Stimulated activated CD8-positive, alpha-beta memory T cell treated with anti-CD3 and anti-CD28 coated beads, Interleukin-15, amount 100 ng/mL, for 4 hours (primary cell): ENCODE results near the gene TRAPPC14.
"Not testable (repeated sequence)": the region's sequence is repeated elsewhere in the genome, so short reads cannot be mapped to it uniquely, and the experiment has no call there.

Source experiments
- DNase-seq, 2 donors: peaks; one replicate each; pipeline ENCODE4 v3.0.0-alpha.2; 2020; ENCODE audit warnings: low read depth in 2 of 2

The TRAPPC14 gene

GRCh38 chr7:100154651-100155491 is 3.7 kb downstream of the TRAPPC14 start:
- DNase-seq: no peak

GRCh38 chr7:100153708-100154535 is 4.6 kb downstream of the TRAPPC14 start:
- no peak for DNase-seq

DNA sequence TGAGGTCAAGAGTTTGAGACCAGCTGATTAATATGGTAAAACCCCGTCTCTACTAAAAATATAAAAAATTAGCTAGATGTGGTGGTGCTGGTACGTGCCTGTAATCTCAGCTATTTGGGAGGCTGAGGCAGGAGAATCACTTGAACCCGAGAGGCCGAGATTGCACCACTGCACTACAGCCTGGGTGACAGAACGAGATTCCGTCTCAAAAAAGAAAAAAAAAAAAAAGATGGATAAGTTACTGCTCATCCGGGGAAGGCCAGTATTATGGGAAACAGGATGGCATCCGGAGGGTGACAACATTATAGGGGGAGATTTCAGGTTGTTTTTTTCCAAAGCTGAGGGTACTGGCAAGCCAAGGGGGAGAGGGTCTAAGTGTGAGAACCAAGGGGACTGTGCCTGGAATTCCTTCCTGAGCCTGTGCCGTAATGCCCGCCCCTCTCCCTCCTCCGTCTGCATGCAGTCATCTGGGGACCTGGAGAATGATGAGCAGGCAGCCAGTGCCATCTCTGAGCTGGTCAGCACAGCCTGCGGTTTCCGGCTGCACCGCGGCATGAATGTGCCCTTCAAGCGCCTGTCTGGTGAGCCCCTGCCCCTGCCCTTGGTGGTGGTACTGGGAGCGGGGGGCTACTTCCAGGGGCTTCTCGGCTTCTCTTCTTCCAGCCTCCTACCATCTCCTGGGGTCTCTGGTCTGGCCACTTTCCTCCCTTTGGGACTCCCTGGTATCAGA is 5.4 kb downstream of the TRAPPC14 start:
- no peak for DNase-seq

GRCh38 chr7:100152404-100152803 is 6.1 kb downstream of the TRAPPC14 start:
- no peak for DNase-seq

DNA sequence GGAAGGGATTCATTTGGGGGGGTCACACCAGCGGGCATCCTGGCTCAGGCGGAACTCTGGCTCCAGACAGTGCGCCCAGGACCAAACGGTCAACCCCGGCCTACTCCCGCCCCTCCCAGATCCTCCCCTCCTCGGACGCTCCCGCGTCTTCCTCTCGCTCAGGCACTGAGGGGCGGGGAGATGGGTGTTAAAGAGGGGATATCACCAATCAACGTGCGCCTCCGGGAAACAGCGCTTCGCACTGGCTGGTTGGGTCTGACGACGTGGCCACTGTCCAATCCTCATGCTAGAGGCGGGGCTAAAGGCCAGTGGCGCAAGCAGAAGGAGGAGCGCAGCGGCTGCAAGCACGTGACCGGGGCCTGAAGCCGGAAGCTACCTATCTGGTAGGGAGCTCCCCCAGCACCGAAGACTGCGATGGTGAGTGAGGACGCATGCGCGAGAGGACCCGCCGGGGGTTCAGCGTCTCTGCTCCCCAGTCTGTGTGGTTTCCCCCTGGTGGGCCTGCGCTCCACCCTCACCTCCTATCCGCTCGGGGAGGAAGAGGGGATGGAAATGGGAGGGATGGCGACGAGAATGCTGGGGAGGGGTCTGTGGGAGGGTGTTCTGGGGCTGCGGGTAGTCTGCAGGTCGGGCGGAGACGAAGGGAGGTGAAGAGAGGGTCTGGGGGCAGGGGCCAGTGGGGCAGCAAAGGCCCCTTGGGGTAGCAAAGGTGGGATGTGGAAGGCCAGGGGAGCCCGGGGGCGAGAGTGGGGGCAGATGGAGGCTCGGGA is 9.8 kb downstream of the TRAPPC14 start, which contains the start of gene LAMTOR4:
Gene LAMTOR4, plus strand, starts transcription at position 360 of the 770 bp plus-strand sequence. Its CDS starts 55 bp downstream, at position 415.
- DNase-seq: peak; percentile 95 to 97

GRCh38 chr7:100148225-100148558 is 10.3 kb downstream of the TRAPPC14 start:
- DNase-seq: no peak

GRCh38 chr7:100147278-100147677 is 11.2 kb downstream of the TRAPPC14 start:
- no peak for DNase-seq

DNA sequence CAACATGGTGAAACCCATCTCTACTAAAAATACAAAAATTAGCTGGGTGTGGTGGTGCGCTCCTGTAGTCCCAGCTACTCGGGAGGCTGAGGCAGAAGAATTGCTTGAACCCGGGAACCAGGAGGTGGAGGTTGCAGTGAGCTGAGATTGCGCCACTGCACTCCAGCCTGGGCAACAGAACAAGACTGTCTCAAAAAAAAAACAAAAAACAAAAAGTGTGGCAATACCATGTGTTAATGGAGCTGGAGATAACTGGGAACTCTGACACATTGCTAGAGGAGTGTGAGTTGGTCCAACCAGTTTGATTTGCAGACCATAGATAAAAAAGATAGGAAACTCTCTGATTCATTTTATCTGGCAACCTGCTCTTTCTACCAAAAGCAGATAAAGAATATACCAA is 12.2 kb downstream of the TRAPPC14 start:
- DNase-seq: not testable (repeated sequence)

DNA sequence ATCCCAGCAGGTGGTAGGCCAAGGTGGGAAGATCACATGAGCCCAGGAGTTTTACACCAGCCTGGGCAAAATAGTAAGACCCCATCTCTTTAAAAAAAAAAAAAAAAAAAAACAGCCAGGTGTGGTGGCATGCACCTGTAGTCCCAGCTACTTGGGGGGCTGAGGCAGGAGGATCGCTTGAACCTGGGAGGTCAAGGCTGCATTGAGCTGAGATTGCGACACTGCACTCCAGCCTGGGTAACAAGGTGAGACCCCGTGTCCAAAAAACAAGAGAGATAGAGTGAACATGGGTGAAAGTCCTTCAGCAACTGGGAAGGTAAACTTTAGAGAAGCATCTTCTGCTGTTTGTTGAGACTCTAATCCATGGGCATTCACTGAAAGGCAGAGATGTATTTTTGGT is 16.1 kb downstream of the TRAPPC14 start:
- DNase-seq: no peak

DNA sequence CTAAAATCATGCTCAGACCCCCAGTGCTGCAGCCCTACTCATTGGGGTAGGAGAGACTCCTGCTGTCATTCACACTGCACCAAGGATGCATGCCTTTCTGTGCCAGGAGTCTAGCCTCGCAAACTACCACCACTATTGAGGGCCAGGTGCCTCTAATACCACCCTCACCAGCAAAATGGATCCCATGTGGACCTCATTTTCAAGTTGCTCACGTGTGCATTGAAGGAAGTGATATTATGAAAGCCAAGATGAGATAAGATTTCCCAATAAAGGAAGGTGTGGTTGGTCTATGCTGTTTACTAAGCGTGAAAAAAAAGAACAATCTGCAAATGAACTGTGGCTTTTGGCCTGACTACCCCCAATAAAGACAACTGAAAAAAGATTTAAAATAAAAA is 17.0 kb downstream of the TRAPPC14 start:
- no peak for DNase-seq

- DNase-seq: no peak
Measured at GRCh38 chr7:100137851-100138760, 20.4 kb downstream of the TRAPPC14 start.

- no peak for DNase-seq
Measured at GRCh38 chr7:100132697-100133151, 25.8 kb downstream of the TRAPPC14 start.

GRCh38 chr7:100132126-100132525 is 26.4 kb downstream of the TRAPPC14 start:
- no peak for DNase-seq

GRCh38 chr7:100130608-100131453 is 27.7 kb downstream of the TRAPPC14 start:
- DNase-seq: peak; percentile 48 to 55

- DNase-seq: not testable (repeated sequence)
Measured at GRCh38 chr7:100130220-100130607, 28.3 kb downstream of the TRAPPC14 start.

- DNase-seq: no peak
Measured at GRCh38 chr7:100128637-100128963, 29.9 kb downstream of the TRAPPC14 start.

GRCh38 chr7:100127866-100128636 is 30.5 kb downstream of the TRAPPC14 start:
- no peak for DNase-seq
